ENCODE measurements around the gene COL15A1.

GRCh38 chr9:98970532-98971041 lies 26.9 kb downstream of the COL15A1 start:
- TF ChIP-seq ARNT (IDR thresholded peaks at IDR 0.05), result no peak
- no peak for TF ChIP-seq TARDBP (IDR thresholded peaks at IDR 0.05)
- no peak for TF ChIP-seq SP1 (IDR thresholded peaks at IDR 0.05)
- TF ChIP-seq FOXK2 (IDR thresholded peaks at IDR 0.05), result no peak
- no peak for TF ChIP-seq ELF4 (IDR thresholded peaks at IDR 0.05)
- TF ChIP-seq BHLHE40 (IDR thresholded peaks at IDR 0.05; ENCODE audit: borderline replicate concordance), result no peak
- TF ChIP-seq PKNOX1 (IDR thresholded peaks at IDR 0.05), result no peak
- no peak for TF ChIP-seq SUZ12 (IDR thresholded peaks at IDR 0.05)
- TF ChIP-seq L3MBTL2 (conservative IDR thresholded peaks at IDR 0.05), result no peak
- TF ChIP-seq LEF1 (IDR thresholded peaks at IDR 0.05; ENCODE audit: borderline replicate concordance), result no peak
- TF ChIP-seq FOXM1 (IDR thresholded peaks at IDR 0.05; ENCODE audit: borderline replicate concordance), result no peak
- no peak for TF ChIP-seq ZNF384 (IDR thresholded peaks at IDR 0.05)
- no peak for TF ChIP-seq FOXA1 (IDR thresholded peaks at IDR 0.05)
